ENCODE results near the gene B3GALT6.
A peak's percentile ranks its signal among the peaks of the same experiment; 100 is the strongest.

B3GALT6 gene

GRCh38 chr1:1264868-1265272, 32.8 kb downstream of the B3GALT6 start:
- DNase-seq (ENCODE audit: low read depth) = no peak

DNA sequence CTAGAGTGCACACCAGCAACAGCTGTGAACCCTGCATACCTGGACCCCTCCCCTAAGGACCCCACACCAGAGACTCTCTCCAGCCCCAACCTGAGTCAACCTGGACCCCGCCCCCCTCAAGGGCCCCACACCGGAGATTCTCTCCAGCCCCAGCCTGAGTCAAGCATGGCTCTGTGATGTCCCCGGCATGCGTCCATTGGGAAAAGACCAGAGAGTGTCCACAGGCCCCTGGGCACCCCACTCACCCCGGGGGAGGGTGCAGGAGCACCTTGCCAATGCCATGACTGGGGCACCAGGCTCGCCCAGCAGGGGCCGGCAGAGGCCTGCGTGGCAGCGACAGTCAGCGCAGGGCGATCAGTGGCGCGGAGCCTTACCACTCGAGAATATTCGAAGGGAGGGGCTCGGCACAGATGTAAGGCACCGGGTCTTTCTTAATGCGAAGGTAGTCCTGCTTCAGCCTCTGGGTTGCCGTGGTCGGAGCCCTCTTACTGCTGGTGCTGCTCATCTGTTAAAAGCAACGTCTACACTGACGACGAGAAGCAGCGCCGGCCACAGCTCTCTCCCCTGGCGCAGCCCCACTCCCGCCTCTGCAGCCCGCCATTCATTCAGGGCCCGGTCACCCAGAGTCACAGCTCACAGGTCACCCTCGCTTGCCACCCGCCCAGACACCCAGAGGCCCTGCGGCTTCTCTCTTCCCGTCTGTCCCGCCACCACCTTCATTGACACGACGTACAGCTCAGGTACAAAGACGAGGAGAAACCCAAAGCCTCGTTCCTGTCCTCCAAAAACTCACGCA, 35.6 kb downstream of the B3GALT6 start:
- no peak for DNase-seq (ENCODE audit: low read depth)

DNA sequence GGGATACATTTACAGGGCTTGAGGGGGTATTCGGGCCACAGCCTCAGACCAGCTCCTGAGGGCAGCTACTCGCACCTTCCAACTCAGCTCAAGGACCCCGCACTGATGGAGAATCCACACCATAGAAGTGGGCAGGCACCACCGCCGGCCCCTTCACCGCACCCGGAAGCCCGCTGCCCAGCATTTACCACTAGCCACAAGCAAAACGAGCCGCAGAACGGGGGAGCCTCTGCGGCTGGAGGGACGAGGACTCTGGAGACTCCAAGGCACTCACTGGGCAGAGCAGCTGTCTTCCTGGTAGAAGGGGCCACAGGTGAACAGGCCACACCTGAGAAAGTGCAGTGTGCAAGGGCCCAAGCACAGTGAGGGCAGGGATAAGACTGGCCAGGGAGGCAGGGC, 36.2 kb downstream of the B3GALT6 start:
- no peak for DNase-seq (ENCODE audit: low read depth)

DNA sequence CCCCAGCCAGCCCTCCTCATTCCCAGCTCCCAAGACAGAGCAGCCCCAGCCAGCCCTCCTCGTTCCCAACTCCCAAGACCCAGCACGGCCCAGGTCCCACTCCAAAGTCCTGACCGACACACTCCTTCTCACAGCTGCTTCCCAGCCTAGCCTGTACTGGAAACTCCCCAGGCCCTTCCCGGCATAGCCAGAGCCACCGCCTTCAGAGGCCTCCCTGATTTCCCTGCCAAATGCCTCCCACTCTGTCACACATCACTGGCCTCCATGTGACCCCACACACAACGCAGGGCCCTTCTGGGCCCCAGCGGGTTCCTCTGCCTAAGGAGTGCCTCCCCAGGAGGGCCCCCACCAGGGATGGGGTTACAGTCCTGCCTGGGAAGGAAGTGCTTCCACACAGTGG, 38.8 kb downstream of the B3GALT6 start:
- no peak for DNase-seq (ENCODE audit: low read depth)

DNA sequence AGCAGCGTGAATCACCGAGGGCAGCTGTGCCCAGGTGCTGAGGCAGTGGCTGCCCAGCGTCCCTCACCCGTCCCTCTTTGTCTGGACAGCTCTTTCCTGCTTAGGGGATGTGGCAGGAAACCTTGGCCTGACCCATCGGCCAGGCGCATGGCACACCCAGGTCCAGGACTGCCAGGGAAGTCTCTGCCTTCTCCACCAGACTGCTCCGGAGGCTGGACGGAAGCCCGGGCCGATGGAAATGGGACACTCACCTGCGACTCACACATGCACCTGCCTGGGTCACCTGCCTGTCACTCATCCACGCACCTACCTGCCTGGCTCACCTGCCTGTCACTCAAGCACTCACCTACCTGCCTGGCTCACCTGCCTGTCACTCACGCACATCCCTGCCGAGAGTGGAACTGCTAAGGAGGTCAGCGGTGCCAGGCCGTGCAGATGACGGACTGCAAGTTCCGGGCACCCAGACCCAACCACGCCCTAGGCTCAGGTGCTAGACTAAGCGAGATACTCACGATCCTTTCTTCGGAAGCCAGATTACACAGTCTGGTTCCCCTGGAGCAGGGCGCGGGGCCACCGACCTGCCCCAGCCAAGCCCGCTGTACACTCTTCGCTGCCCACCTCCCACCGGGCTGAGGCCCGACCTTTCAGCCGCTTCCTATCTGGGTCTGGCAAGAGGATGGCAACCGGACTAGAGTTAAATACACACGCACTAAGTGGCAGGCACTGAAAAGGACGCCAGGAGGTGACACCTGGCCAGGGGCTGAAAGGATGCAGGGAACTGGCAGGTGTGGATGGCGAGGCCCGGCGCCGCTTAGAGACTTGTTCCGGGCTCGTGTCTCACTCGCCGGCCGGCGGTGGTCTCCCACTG, 40.5 kb downstream of the B3GALT6 start:
- DNase-seq (ENCODE audit: low read depth) = no peak

- no peak for DNase-seq (ENCODE audit: low read depth)
Observed at GRCh38 chr1:1273209-1273511, 41.1 kb downstream of the B3GALT6 start.

DNA sequence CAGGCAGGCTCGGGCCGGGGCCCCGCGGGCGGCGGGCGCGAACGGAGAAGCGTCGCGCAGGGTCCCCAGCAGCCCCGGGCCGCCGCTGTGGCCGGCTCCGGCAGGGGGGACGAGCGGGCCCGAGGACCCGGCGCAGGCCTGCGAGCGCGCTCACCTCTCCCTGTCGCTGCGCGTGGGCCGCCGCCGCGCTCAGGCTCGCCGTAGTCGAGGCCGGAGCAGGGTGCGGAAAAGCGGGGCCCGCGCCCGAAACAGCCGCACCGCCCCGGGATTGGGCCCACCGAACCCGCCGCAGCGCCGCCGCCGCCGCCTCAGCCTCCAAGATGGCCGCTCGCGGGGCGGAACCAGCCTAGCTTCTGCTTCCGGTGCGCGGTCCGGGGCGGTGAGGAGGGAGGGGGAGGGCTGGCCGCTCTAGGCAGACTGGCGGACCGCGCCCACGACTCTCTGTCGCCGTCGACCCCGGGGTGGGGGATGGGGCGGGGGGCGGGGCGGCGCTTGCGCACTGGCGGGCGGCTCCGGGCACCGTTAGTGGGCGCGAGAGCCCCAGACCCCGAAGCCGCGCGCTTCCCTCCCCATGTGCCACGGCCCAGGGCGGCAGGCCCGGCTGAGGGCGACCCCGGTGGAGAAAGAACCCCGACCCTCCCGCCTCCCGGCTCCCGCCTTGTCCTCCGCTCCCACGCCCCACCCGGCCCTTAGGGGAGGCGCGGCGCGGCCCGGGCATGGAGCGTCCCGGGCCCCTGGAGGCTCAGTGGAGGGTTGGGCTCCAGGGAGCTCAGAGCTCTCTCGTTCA, 41.7 kb downstream of the B3GALT6 start, which contains the start of gene UBE2J2:
UBE2J2 (minus strand) TSS at position 343 of the 787 bp plus-strand sequence. CDS start 5,862 bp downstream, outside the sequence.
- DNase-seq (ENCODE audit: low read depth) = peak; percentile 85

DNA sequence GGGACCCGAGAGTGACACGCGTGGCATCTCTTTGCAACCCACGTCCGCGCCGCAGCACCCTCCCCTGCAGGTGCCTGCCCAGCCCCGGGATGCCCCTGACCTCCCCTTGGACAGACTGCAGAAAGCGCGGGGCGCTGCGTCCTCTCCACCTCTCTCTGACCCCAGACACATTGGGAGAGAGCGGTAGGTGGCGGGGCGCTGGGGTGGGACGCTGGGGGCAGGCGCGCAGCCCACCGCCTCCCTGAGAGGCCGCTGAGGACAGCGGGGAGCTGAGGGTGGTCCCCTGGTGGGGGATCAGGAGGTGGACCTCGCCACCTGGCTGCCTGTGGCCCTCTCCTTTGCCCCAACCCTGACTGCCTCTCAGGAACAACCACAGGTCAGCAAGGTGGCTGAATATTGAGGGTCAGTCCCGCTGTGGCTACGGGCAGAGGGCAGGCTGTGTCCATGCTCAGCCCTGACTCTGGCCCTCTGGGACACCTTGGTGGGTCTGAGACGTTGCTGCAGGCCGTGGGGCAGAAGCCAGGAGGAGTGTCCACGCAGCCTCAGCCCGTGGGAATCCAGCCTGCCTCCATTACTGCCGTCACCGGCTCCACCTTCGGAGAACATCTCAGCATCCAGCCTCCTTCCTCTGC, 42.4 kb downstream of the B3GALT6 start:
- no peak for DNase-seq (ENCODE audit: low read depth)

DNA sequence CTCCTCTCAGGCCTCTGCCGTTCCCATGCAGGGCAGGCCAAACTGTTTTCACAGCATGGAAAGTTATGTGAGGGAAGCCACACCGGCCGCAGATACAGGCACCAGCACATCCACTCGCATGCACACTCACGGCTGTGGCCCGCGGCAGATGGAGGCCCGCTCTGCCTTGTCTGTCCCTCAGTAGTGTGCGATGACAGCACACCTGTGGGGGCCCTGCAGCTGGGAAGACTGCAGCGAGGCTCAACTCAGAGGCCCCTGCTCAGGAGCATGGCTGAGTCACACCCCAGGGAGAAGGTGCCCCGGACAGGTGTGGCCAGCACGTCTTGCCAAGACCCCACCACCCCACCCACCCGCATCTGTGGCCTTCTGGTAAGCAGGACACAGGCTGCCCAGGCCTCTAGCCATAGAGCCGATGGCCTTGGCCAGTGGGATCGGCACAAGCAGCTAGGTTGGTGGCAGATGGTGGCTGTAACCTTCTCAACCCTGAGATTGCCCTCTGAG, 42.9 kb downstream of the B3GALT6 start:
- DNase-seq (ENCODE audit: low read depth) = no peak

GRCh38 chr1:1275836-1276235, 43.8 kb downstream of the B3GALT6 start:
- no peak for DNase-seq (ENCODE audit: low read depth)

GRCh38 chr1:1278620-1279019, 46.6 kb downstream of the B3GALT6 start:
- DNase-seq (ENCODE audit: low read depth) = no peak

- no peak for DNase-seq (ENCODE audit: low read depth)
Observed at GRCh38 chr1:1279028-1279427, 47.0 kb downstream of the B3GALT6 start.

- no peak for DNase-seq (ENCODE audit: low read depth)
Observed at GRCh38 chr1:1280782-1281481, 48.9 kb downstream of the B3GALT6 start.

GRCh38 chr1:1281533-1282321, 49.7 kb downstream of the B3GALT6 start:
- DNase-seq (ENCODE audit: low read depth) = no peak

DNA sequence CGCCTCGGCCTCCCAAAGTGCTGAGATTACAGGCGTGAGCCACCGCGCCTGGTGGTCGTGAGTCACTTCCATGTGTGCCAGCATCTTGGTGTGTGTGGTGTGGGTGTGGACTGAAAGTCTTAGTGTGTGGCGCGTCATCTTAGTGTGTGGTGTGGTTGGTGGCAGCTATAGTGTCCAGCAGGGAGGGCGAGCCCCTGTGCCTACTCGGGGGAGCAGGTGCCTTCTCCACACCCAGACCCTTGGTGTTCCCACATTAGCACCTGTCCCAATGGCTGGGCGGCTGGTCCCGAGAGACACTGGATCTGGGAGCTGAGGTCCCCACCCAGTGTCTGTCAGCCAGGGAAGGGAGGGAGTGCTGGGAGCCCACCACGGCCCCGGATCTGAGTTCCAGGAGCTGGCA, 51.0 kb downstream of the B3GALT6 start:
- DNase-seq (ENCODE audit: low read depth) = no peak

DNA sequence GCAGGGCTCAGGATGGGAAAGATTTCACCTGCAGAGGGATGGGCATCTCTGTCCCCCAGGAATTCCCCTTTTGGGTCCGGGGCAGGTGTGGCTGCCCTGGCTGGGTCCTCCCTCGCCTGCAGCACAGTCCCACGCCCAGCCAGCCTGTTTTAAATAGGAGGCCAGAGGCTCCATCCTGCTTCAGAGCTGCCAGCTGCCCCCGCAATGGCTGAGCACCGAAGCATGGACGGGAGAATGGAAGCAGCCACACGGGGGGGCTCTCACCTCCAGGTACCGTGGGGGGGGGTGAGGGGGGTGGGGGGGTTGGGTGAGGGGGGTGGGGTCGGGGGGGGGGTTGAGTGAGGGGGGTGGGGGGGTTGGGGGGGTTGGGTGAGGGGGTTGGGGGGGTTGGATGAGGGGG, 51.8 kb downstream of the B3GALT6 start:
- DNase-seq (ENCODE audit: low read depth) = no peak
